Chondrocyte (in vitro differentiated cells): ENCODE data around the gene TPRX2. TPM values are rescaled to one million over a fixed set of nuclear protein-coding genes. Genes with fewer than 3 reads are reported as not detected.

Source experiments
- DNase-seq: peaks from one replicate; pipeline ENCODE4 v3.0.0; 2021; ENCODE audit warnings: mixed read lengths, low spot score
- H3K27ac Mint-ChIP-seq: one replicate; pipeline ENCODE4 v1.8.0; 2021; ENCODE audit warnings: mild to moderate bottlenecking, moderate library complexity, mixed read lengths; ENCODE audit not compliant: unreplicated experiment
- H3K27me3 Mint-ChIP-seq: 2 replicates; pipeline ENCODE4 v1.8.0; 2021; ENCODE audit warnings: low read depth, mixed read lengths
- H3K36me3 Mint-ChIP-seq: 2 replicates; pipeline ENCODE4 v1.8.0; 2021; ENCODE audit warnings: low read depth, mixed read lengths
- H3K4me1 Mint-ChIP-seq: 2 replicates; pipeline ENCODE4 v1.8.0; 2021; ENCODE audit warnings: low read depth, mild to moderate bottlenecking, mixed read lengths
- H3K4me3 Mint-ChIP-seq: one replicate; pipeline ENCODE4 v1.8.0; 2021; ENCODE audit warnings: mild to moderate bottlenecking, moderate library complexity, mixed read lengths; ENCODE audit not compliant: unreplicated experiment
- H3K9me3 Mint-ChIP-seq: 2 replicates; pipeline ENCODE4 v1.8.0; 2021; ENCODE audit warnings: low read depth, mixed read lengths
- CTCF ChIP-seq: fragments of 200-600 bp; sonication (generic); IDR thresholded peaks from 2 replicates; pipeline ENCODE4 v1.5.0; 2021; ENCODE audit warnings: antibody characterized with exemption, mild to moderate bottlenecking, moderate library complexity
- total RNA-seq: library from RNA; stranded (reverse); gene quantifications from 3 replicates; pipeline ENCODE4 v1.2.1, GENCODE V29; 2021

Gene TPRX2
- total RNA-seq, 1 donor from 2014 or later = not detected

- H3K27me3 Mint-ChIP-seq = peaks cover 3% of the 10 kb centered on the region
- no peak overlapping the region for H3K27ac Mint-ChIP-seq
- no peak for DNase-seq
- H3K36me3 Mint-ChIP-seq = no peaks in the 10 kb centered on the region
- peaks cover 9% of the 10 kb centered on the region for H3K9me3 Mint-ChIP-seq
- TF ChIP-seq CTCF = no peak
- H3K4me1 Mint-ChIP-seq = no peaks in the 10 kb centered on the region
- no peak overlapping the region for H3K4me3 Mint-ChIP-seq
Measured at GRCh38 chr19:47891923-47892666, 33.1 kb downstream of the TPRX2 start.

- Mint-ChIP-seq H3K4me1 (no peaks in the 10 kb centered on the region), H3K27ac (no peak overlapping the region), H3K9me3 (peaks cover 9% of the 10 kb centered on the region), H3K36me3 (no peaks in the 10 kb centered on the region), H3K27me3 (peaks cover 4% of the 10 kb centered on the region), H3K4me3 (no peak overlapping the region)
- DNase-seq = no peak
- TF ChIP-seq CTCF = no peak
Measured at GRCh38 chr19:47895165-47895782, 36.2 kb downstream of the TPRX2 start.

GRCh38 chr19:47896019-47896418 is 37.0 kb downstream of the TPRX2 start:
- Mint-ChIP-seq H3K36me3 (no peaks in the 10 kb centered on the region), H3K4me1 (no peaks in the 10 kb centered on the region), H3K9me3 (peaks cover 9% of the 10 kb centered on the region), H3K27ac (no peak overlapping the region), H3K4me3 (no peak overlapping the region), H3K27me3 (peaks cover 4% of the 10 kb centered on the region)
- TF ChIP-seq CTCF = no peak
- no peak for DNase-seq

GRCh38 chr19:47896773-47897172 is 37.7 kb downstream of the TPRX2 start:
- Mint-ChIP-seq H3K4me3 (no peak overlapping the region), H3K27me3 (peaks cover 7% of the 10 kb centered on the region), H3K4me1 (no peaks in the 10 kb centered on the region), H3K36me3 (no peaks in the 10 kb centered on the region), H3K9me3 (peaks cover 9% of the 10 kb centered on the region), H3K27ac (no peak overlapping the region)
- no peak for DNase-seq
- TF ChIP-seq CTCF = no peak

- H3K9me3 Mint-ChIP-seq = peaks cover 9% of the 10 kb centered on the region
- DNase-seq = no peak
- no peak overlapping the region for H3K4me3 Mint-ChIP-seq
- no peak for TF ChIP-seq CTCF
- H3K36me3 Mint-ChIP-seq = no peaks in the 10 kb centered on the region
- no peaks in the 10 kb centered on the region for H3K4me1 Mint-ChIP-seq
- no peak overlapping the region for H3K27ac Mint-ChIP-seq
- H3K27me3 Mint-ChIP-seq = peaks cover 12% of the 10 kb centered on the region
Measured at GRCh38 chr19:47897861-47898260, 38.8 kb downstream of the TPRX2 start.
